ENCODE results near the gene SARNP. TPM values are rescaled to one million over a fixed set of nuclear protein-coding genes. Genes with fewer than 3 reads are reported as not detected.

The SARNP gene
- total and polyA plus RNA-seq, 10 of the 15 experiments (the other 5 are each of a cell fraction or from before 2014, with no cell fraction given), result 77.6 to 445 (median 188) TPM

GRCh38 chr12:55861396-55861795 is 43.9 kb upstream of the SARNP start:
- no peaks in the 10 kb centered on the region for H3K36me3 ChIP-seq (ENCODE audit: control insufficient read depth in 2 of 2, insufficient read depth in 2 of 2, low read length in 1 of 2)
- ATAC-seq (no peak), FAIRE-seq (no peak), DNase-seq (ENCODE audit: low read depth, low spot score) (no peak)
- H3K27ac ChIP-seq (ENCODE audit: control insufficient read depth, insufficient read depth), result no peak overlapping the region
- no peaks in the 10 kb centered on the region for H4K20me1 ChIP-seq (ENCODE audit: control insufficient read depth, insufficient read depth)
- no peak overlapping the region for H3K9ac ChIP-seq (ENCODE audit: control insufficient read depth, insufficient read depth, low read length)
- TF ChIP-seq POLR2AphosphoS2 (IDR thresholded peaks at IDR 0.05; ENCODE audit: low read depth, low read length), result no peak
- TF ChIP-seq RCOR1 (conservative IDR thresholded peaks at IDR 0.05; ENCODE audit: low read depth, low read length), result no peak
- TF ChIP-seq RAD51 (IDR thresholded peaks at IDR 0.05), result no peak
- no peak for TF ChIP-seq ASH2L (IDR thresholded peaks at IDR 0.05; ENCODE audit: borderline replicate concordance, low read depth)
- TF ChIP-seq SMC3 (IDR thresholded peaks at IDR 0.05; ENCODE audit: borderline replicate concordance, low read length), result no peak
- TF ChIP-seq JUNB (IDR thresholded peaks at IDR 0.05), result no peak
- no peak for TF ChIP-seq RBBP5 (conservative IDR thresholded peaks at IDR 0.05)
- no peak for TF ChIP-seq POLR2A (IDR thresholded peaks at IDR 0.05; ENCODE audit: low read depth, low read length)
- no peak for TF ChIP-seq CBFB (IDR thresholded peaks at IDR 0.05; ENCODE audit: low read depth)
- TF ChIP-seq SP1 (IDR thresholded peaks at IDR 0.05; ENCODE audit: low read depth, low read length), result no peak
- TF ChIP-seq CREB1 (IDR thresholded peaks at IDR 0.05; ENCODE audit: low read depth), result no peak
- TF ChIP-seq E2F4 (IDR thresholded peaks at IDR 0.05; ENCODE audit: low read depth, low read length), result no peak
- no peak for TF ChIP-seq RAD21 (IDR thresholded peaks at IDR 0.05; ENCODE audit: insufficient read depth, low read depth, low read length)
- no peak for TF ChIP-seq CBX3 (IDR thresholded peaks at IDR 0.05; ENCODE audit: borderline replicate concordance, low read depth)
- no peak for TF ChIP-seq NBN (IDR thresholded peaks at IDR 0.05)
- TF ChIP-seq ATF2 (IDR thresholded peaks at IDR 0.05; ENCODE audit: low read length), result no peak
- no peak for TF ChIP-seq ETV6 (conservative IDR thresholded peaks at IDR 0.05 in 1 of 2, IDR thresholded peaks at IDR 0.05 in 1 of 2; ENCODE audit: borderline replicate concordance in 1 of 2, low read depth in 1 of 2)
- no peak overlapping the region for H2AFZ ChIP-seq (ENCODE audit: control insufficient read depth, low read depth, low read length)
- RAD21 ChIA-PET (ENCODE audit: unreplicated experiment), result no interaction called here
- no peak overlapping the region for H3K4me3 ChIP-seq
- H3K27me3 ChIP-seq (replicated peaks in 1 of 2; ENCODE audit: control insufficient read depth in 2 of 2, insufficient read depth in 2 of 2, low read length in 1 of 2), result no peaks in the 10 kb centered on the region
- in situ Hi-C loops (cut with MboI) (no loop called here), intact Hi-C loops (cut with micrococcal nuclease; ENCODE audit: unreplicated experiment) (no loop called here)
- no TSS peak for BruUV-seq (replicated peaks)
- no peaks in the 10 kb centered on the region for H3K4me1 ChIP-seq (ENCODE audit: control insufficient read depth, insufficient read depth, low read length)
- SMC1A ChIA-PET (ENCODE audit: uncharacterized antibody, unreplicated experiment), result interaction anchor here (1.4 kb wide), 1 partner anchor 65 kb away, joined by 7 read pairs; no protein-coding TSS in a partner anchor
- CTCF ChIA-PET, result interaction anchor here (1.4 kb wide), 1 partner anchor 14 kb away, joined by 3 read pairs; no protein-coding TSS in a partner anchor
- POLR2A ChIA-PET, result interaction anchor here (0.6 kb wide), 2 partner anchors 46 to 359 kb away, joined by 5 read pairs; no protein-coding TSS in a partner anchor
- 66% methylated on average over 8 of the region's 8 CpGs for WGBS (ENCODE audit: insufficient coverage, insufficient replicate concordance, low lambda C conversion rate, missing lambda C conversion rate)
- peaks cover 3% of the 10 kb centered on the region; the same call in 1 of the 3 replicates for H3K9me3 ChIP-seq (replicated peaks; ENCODE audit: control insufficient read depth, insufficient read depth, low read length)
- H3K4me2 ChIP-seq (ENCODE audit: control insufficient read depth, insufficient read depth), result no peak overlapping the region
- no peaks in the 10 kb centered on the region for H3K79me2 ChIP-seq (ENCODE audit: control insufficient read depth, insufficient read depth, low read length)

Measured in GM12878 (cell line).